Transverse colon (tissue), 4 donors: ENCODE measurements around the gene C1QTNF2. TPM values are rescaled to one million over a fixed set of nuclear protein-coding genes. Genes with fewer than 3 reads are reported as not detected.
A peak's percentile ranks its signal among the peaks of the same experiment; 100 is the strongest.

Source experiments
- DNase-seq: peaks from one replicate; pipeline ENCODE4 v3.0.0-alpha.2; 2019
- H3K27ac ChIP-seq, 4 donors: fragments of 200-600 bp; sonication (generic); 2 replicates each; pipeline ENCODE4 v1.5.1; 2016 to 2018; ENCODE audit warnings: inconsistent platforms in 4 of 4
- H3K27me3 ChIP-seq: fragments of 200-600 bp; sonication (generic); 2 replicates; pipeline ENCODE4 v1.5.1; 2017; ENCODE audit warnings: inconsistent platforms
- H3K36me3 ChIP-seq, 4 donors: fragments of 200-600 bp; sonication (generic); 2 replicates each; pipeline ENCODE4 v1.5.1; 2017 to 2019; ENCODE audit warnings: inconsistent platforms in 4 of 4
- H3K4me1 ChIP-seq, 4 donors: fragments of 200-600 bp; sonication (generic); 2 replicates each; pipeline ENCODE4 v1.5.1; 2017 to 2020; ENCODE audit warnings: inconsistent platforms in 4 of 4
- H3K4me3 ChIP-seq, 4 donors: fragments of 200-600 bp; sonication (generic); 1 replicate in 1 of 4; 2 replicates in 3 of 4; pipeline versions ENCODE4 v1.5.1 to v1.6.1; 2017 to 2019; ENCODE audit warnings: inconsistent platforms in 4 of 4
- H3K9me3 ChIP-seq, 2 donors: fragments of 200-600 bp; sonication (generic); 2 replicates each; pipeline ENCODE4 v1.5.1; 2017 to 2019; ENCODE audit warnings: inconsistent platforms in 2 of 2
- CTCF ChIP-seq, 5 experiments: fragments of 200-600 bp in 3 of 5; fragments of 450-650 bp in 2 of 5; sonication (generic) in 3 of 5; IDR thresholded peaks; 1 replicate in 2 of 5; 2 replicates in 3 of 5; pipeline ENCODE4 v1.5.1; 2016 to 2017; ENCODE audit warnings: antibody characterized with exemption in 5 of 5, inconsistent platforms in 3 of 5, mild to moderate bottlenecking in 2 of 5, moderate library complexity in 1 of 5
- EP300 ChIP-seq: sonication (generic); formaldehyde crosslinking; IDR thresholded peaks from one replicate; pipeline ENCODE4 v1.6.1; 2017; ENCODE audit warnings: antibody characterized with exemption, low read depth
- POLR2A ChIP-seq: fragments of 450-650 bp; IDR thresholded peaks from one replicate; pipeline ENCODE4 v1.6.1; 2016; ENCODE audit warnings: antibody characterized with exemption, mild to moderate bottlenecking, moderate library complexity
- POLR2AphosphoS5 ChIP-seq, 3 donors: sonication (generic); formaldehyde crosslinking; IDR thresholded peaks; one replicate each; pipeline ENCODE4 v1.6.1; 2016; ENCODE audit warnings: antibody characterized with exemption in 3 of 3
- WGBS, 2 donors: methylation state at CpG; one replicate each; pipeline ENCODE4 v1.1.5; 2018; ENCODE audit warnings: low coverage in 1 of 2; 5-methylcytosine and 5-hydroxymethylcytosine counted together
- in situ Hi-C, 4 donors: fragments of 200-750 bp; cut with MboI; loops; one replicate each; pipeline versions ENCODE4 v1.15.0 to v1.15.1; 2017; ENCODE audit warnings: low sequenced_read_pairs in 3 of 4, low pct_ligation_motif_present in 1 of 4, low pct_unique_long_range_greater_than_20kb in 1 of 4
- intact Hi-C: fragments of 100-400 bp; cut with DNase I; formaldehyde crosslinking; loops from one replicate; pipeline ENCODE4 v1.15.1; 2023; ENCODE audit warnings: low total_unique reads
- total RNA-seq, 4 donors: library from RNA; depleted of rRNA; stranded (reverse); fragments of >200 nt; gene quantifications; one replicate each; pipeline ENCODE4 v1.1.0, GENCODE V29; 2016

The C1QTNF2 gene
- total RNA-seq, 4 donors from 2014 or later: 0.41 to 2.2 (median 0.79) TPM; not detected in 1

GRCh38 chr5:160371294-160371693, 868 bp upstream of the C1QTNF2 start:
- in situ Hi-C loops: no loop called here
- Histone ChIP-seq H3K9me3 (no peaks in the 10 kb centered on the region), H3K27ac (no peak overlapping the region), H3K4me3 (no peak overlapping the region), H3K27me3 (peaks cover 3% of the 10 kb centered on the region), H3K36me3 (no peaks in the 10 kb centered on the region), H3K4me1 (peaks cover 0 to 7% (median 5%) of the 10 kb centered on the region in 4 donors)
- intact Hi-C loops: no loop called here
- DNase-seq: no peak
- TF ChIP-seq EP300: no peak
- no peak for TF ChIP-seq POLR2AphosphoS5 (IDR thresholded peaks at IDR 0.05)
- TF ChIP-seq CTCF (IDR thresholded peaks at IDR 0.05): no peak
- TF ChIP-seq POLR2A: no peak

GRCh38 chr5:160370713-160371034, 248 bp upstream of the C1QTNF2 start:
- Histone ChIP-seq H3K27ac (peak overlapping the region; percentile 52 to 63 (median 58)), H3K4me1 (peaks cover 0 to 7% (median 5%) of the 10 kb centered on the region in 4 donors), H3K9me3 (no peaks in the 10 kb centered on the region), H3K36me3 (no peaks in the 10 kb centered on the region), H3K4me3 (peak overlapping the region; percentile 42 to 59 (median 51)), H3K27me3 (peaks cover 3% of the 10 kb centered on the region)
- 39 to 40% methylated on average over 11 to 12 of the region's 12 CpGs for WGBS, 2 donors
- DNase-seq: no peak
- TF ChIP-seq POLR2A: no peak
- TF ChIP-seq POLR2AphosphoS5 (IDR thresholded peaks at IDR 0.05): no peak
- no peak for TF ChIP-seq CTCF (IDR thresholded peaks at IDR 0.05)
- TF ChIP-seq EP300: no peak
- intact Hi-C loops (no loop called here), in situ Hi-C loops (no loop called here)

GRCh38 chr5:160367885-160368284, 2.5 kb downstream of the C1QTNF2 start:
- TF ChIP-seq CTCF (IDR thresholded peaks at IDR 0.05) (no peak), EP300 (no peak), POLR2A (no peak), POLR2AphosphoS5 (IDR thresholded peaks at IDR 0.05) (no peak)
- intact Hi-C loops (no loop called here), in situ Hi-C loops (no loop called here)
- DNase-seq: no peak
- WGBS, 2 donors: 96 to 100% methylated on average over 1 to 3 of the region's 3 CpGs
- H3K27me3 ChIP-seq: no peaks in the 10 kb centered on the region
- H3K27ac ChIP-seq: no peak overlapping the region
- H3K4me1 ChIP-seq: peaks cover 2 to 16% (median 10%) of the 10 kb centered on the region in 4 donors
- no peaks in the 10 kb centered on the region for H3K9me3 ChIP-seq
- H3K36me3 ChIP-seq: no peaks in the 10 kb centered on the region
- no peak overlapping the region for H3K4me3 ChIP-seq

GRCh38 chr5:160367261-160367660, 3.2 kb downstream of the C1QTNF2 start:
- H3K4me3 ChIP-seq: no peak overlapping the region
- DNase-seq: no peak
- WGBS, 2 donors: 43 to 64% methylated on average over 2 of the region's 2 CpGs
- intact Hi-C loops (no loop called here), in situ Hi-C loops (no loop called here)
- H3K27me3 ChIP-seq: no peaks in the 10 kb centered on the region
- no peaks in the 10 kb centered on the region for H3K36me3 ChIP-seq
- H3K27ac ChIP-seq: no peak overlapping the region
- TF ChIP-seq CTCF (IDR thresholded peaks at IDR 0.05): no peak
- no peak for TF ChIP-seq POLR2A
- TF ChIP-seq POLR2AphosphoS5 (IDR thresholded peaks at IDR 0.05): no peak
- no peak for TF ChIP-seq EP300
- no peaks in the 10 kb centered on the region for H3K9me3 ChIP-seq
- peaks cover 3 to 20% (median 12%) of the 10 kb centered on the region in 4 donors for H3K4me1 ChIP-seq
